ENCODE data around the gene CHERP. TPM values are rescaled to one million over a fixed set of nuclear protein-coding genes. Genes with fewer than 3 reads are reported as not detected.

Gene CHERP
- total and polyA plus RNA-seq, 2 of the 13 experiments (the other 11 are each of a cell fraction or from before 2014, with no cell fraction given) = 4.3 to 5.4 TPM

GRCh38 chr19:16566161-16566560, 23.9 kb upstream of the CHERP start:
- H3K27ac ChIP-seq (ENCODE audit: extremely low read length, insufficient read depth, low read length) = no peak overlapping the region
- peaks cover 22% of the 10 kb centered on the region for H3K4me1 ChIP-seq (ENCODE audit: insufficient read depth, low read length)
- ChIA-PET CTCF (ENCODE audit: low intra/inter-chr PET ratio, low total read pairs) (no interaction called here), POLR2A (no interaction called here)
- BruUV-seq (replicated peaks) = no TSS peak
- FAIRE-seq (no peak), ATAC-seq (no peak), DNase-seq (ENCODE audit: low spot score) (no peak)
- in situ Hi-C loops (cut with HindIII; ENCODE audit: extremely low pct_ligation_motif_present, low pct_unique_long_range_greater_than_20kb) (no loop called here), intact Hi-C loops (cut with micrococcal nuclease; ENCODE audit: unreplicated experiment) (no loop called here)
- H3K9me3 ChIP-seq (ENCODE audit: low read length) = no peaks in the 10 kb centered on the region
- no peak overlapping the region for H3K9ac ChIP-seq (ENCODE audit: insufficient read depth, low read depth, low read length)
- H3K4me3 ChIP-seq (replicated peaks in 1 of 3; ENCODE audit: insufficient read depth in 1 of 3, low read depth in 2 of 3, low read length in 3 of 3) = no peak overlapping the region
- peaks cover 23% of the 10 kb centered on the region for H3K79me2 ChIP-seq (ENCODE audit: insufficient read depth, low read length)
- no peak overlapping the region for H2AFZ ChIP-seq (ENCODE audit: low read length)
- peaks cover 15 to 60% of the 10 kb centered on the region in 2 experiments for H3K36me3 ChIP-seq (replicated peaks in 1 of 2; ENCODE audit: control insufficient read depth in 1 of 2, insufficient read depth in 2 of 2, low read length in 2 of 2)
- H3K4me2 ChIP-seq (ENCODE audit: low read depth, low read length) = no peak overlapping the region
- H4K20me1 ChIP-seq (ENCODE audit: insufficient read depth, low read length) = no peaks in the 10 kb centered on the region
- H3K27me3 ChIP-seq (ENCODE audit: control insufficient read depth in 1 of 2, insufficient read depth in 2 of 2, low read length in 2 of 2) = no peaks in the 10 kb centered on the region
- WGBS (ENCODE audit: low lambda C conversion rate) = 98% methylated on average over 6 of the region's 10 CpGs
- TF ChIP-seq ZNF710 (CRISPR knock-in tag; IDR thresholded peaks at IDR 0.05; ENCODE audit: borderline replicate concordance) = no peak
- TF ChIP-seq TBL1XR1 (IDR thresholded peaks at IDR 0.05; ENCODE audit: borderline replicate concordance, low read length, partially characterized antibody) = no peak
- no peak for TF ChIP-seq USF2 (IDR thresholded peaks at IDR 0.05; ENCODE audit: low read depth, low read length)
- TF ChIP-seq USF2 (CRISPR knock-in tag; IDR thresholded peaks at IDR 0.05; ENCODE audit: borderline replicate concordance) = no peak
- TF ChIP-seq CHD2 (IDR thresholded peaks at IDR 0.05; ENCODE audit: low read depth, low read length) = no peak
- no peak for TF ChIP-seq ZKSCAN8 (CRISPR knock-in tag; IDR thresholded peaks at IDR 0.05; ENCODE audit: borderline replicate concordance)
- no peak for TF ChIP-seq CBFB (CRISPR knock-in tag; IDR thresholded peaks at IDR 0.05)
- TF ChIP-seq ZNF468 (CRISPR knock-in tag; IDR thresholded peaks at IDR 0.05) = no peak
- TF ChIP-seq GFI1 (CRISPR knock-in tag; IDR thresholded peaks at IDR 0.05; ENCODE audit: borderline replicate concordance) = no peak
- TF ChIP-seq ESRRA (CRISPR knock-in tag; IDR thresholded peaks at IDR 0.05; ENCODE audit: low read depth) = no peak
- TF ChIP-seq RAD51 (IDR thresholded peaks at IDR 0.05; ENCODE audit: borderline replicate concordance) = no peak
- TF ChIP-seq ZNF788 (CRISPR knock-in tag; IDR thresholded peaks at IDR 0.05; ENCODE audit: borderline replicate concordance) = no peak
- no peak for TF ChIP-seq ZFYVE20 (CRISPR knock-in tag; IDR thresholded peaks at IDR 0.05; ENCODE audit: borderline replicate concordance, low read depth)
- TF ChIP-seq, protein P1, sequence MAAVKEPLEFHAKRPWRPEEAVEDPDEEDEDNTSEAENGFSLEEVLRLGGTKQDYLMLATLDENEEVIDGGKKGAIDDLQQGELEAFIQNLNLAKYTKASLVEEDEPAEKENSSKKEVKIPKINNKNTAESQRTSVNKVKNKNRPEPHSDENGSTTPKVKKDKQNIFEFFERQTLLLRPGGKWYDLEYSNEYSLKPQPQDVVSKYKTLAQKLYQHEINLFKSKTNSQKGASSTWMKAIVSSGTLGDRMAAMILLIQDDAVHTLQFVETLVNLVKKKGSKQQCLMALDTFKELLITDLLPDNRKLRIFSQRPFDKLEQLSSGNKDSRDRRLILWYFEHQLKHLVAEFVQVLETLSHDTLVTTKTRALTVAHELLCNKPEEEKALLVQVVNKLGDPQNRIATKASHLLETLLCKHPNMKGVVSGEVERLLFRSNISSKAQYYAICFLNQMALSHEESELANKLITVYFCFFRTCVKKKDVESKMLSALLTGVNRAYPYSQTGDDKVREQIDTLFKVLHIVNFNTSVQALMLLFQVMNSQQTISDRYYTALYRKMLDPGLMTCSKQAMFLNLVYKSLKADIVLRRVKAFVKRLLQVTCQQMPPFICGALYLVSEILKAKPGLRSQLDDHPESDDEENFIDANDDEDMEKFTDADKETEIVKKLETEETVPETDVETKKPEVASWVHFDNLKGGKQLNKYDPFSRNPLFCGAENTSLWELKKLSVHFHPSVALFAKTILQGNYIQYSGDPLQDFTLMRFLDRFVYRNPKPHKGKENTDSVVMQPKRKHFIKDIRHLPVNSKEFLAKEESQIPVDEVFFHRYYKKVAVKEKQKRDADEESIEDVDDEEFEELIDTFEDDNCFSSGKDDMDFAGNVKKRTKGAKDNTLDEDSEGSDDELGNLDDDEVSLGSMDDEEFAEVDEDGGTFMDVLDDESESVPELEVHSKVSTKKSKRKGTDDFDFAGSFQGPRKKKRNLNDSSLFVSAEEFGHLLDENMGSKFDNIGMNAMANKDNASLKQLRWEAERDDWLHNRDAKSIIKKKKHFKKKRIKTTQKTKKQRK (IDR thresholded peaks at IDR 0.05; ENCODE audit: low read length) = no peak
- no peak for TF ChIP-seq TBX2 (CRISPR knock-in tag; IDR thresholded peaks at IDR 0.05; ENCODE audit: borderline replicate concordance)
- no peak for TF ChIP-seq SUZ12 (IDR thresholded peaks at IDR 0.05; ENCODE audit: low read depth, low read length)

All from HepG2 (cell line).